K562 (cell line): ENCODE results near the gene ACSS2. TPM values are rescaled to one million over a fixed set of nuclear protein-coding genes. Genes with fewer than 3 reads are reported as not detected.

Source experiments
- ATAC-seq: fragments of 200-7000 bp; cut with Tn5 transposase; 3 replicates; pipeline ENCODE4 v1.9.1; 2020; ENCODE audit warnings: moderate library complexity
- BruUV-seq: library from RNA; stranded (reverse); fragments of 400-500 nt; replicated peaks from 2 replicates; lab custom pipeline; 2021; lab: Mats Ljungman, UMichigan
- CTCF ChIA-PET: fragments of 300-600 bp; formaldehyde crosslinking; extraction: SDS; loops from one replicate; lab custom pipeline; 2021; ENCODE audit warnings: low intra/inter-chr PET ratio; lab: Yijun Ruan, JAX
- POLR2A ChIA-PET: fragments of 300-600, 350-650 bp; sonication (Branson Sonifier 250); formaldehyde crosslinking; extraction: SDS; loops from one replicate; lab custom pipeline; 2021; ENCODE audit warnings: antibody characterized with exemption, inconsistent platforms; lab: Yijun Ruan, JAX
- DNase-seq, 4 experiments: peaks; one replicate each; pipeline versions ENCODE4 v3.0.0 to v3.0.0-alpha.2; 2011 to 2018; ENCODE audit warnings: low spot score in 3 of 4, mixed read lengths in 3 of 4; ENCODE audit errors: extremely low read depth in 1 of 4
- FAIRE-seq: peaks from 2 replicates; lab custom pipeline; 2011; peaks lifted over from hg19 to GRCh38; lab: Jason Lieb, UNC
- H2AFZ ChIP-seq: 2 replicates; pipeline ENCODE4 v1.6.0; 2011; ENCODE audit warnings: low read depth, low read length, control low read depth, inconsistent platforms
- H3K27ac ChIP-seq: fragments of 200-600 bp; 3 replicates; pipeline ENCODE4 v1.8.0; 2011; ENCODE audit warnings: low read depth, mild to moderate bottlenecking, control low read depth, inconsistent platforms, low read length, moderate library complexity, mixed read lengths; ENCODE audit errors: extremely low read depth
- H3K27me3 ChIP-seq, 2 experiments: fragments of 300-600 bp in 1 of 2; 2 replicates in 1 of 2; 3 replicates in 1 of 2; pipeline versions ENCODE4 v1.6.0 to v1.8.0; 2011; ENCODE audit warnings: inconsistent platforms in 2 of 2, low read length in 2 of 2, mild to moderate bottlenecking in 1 of 2, mixed read lengths in 1 of 2, moderate library complexity in 1 of 2; ENCODE audit not compliant: control insufficient read depth in 2 of 2, insufficient read depth in 2 of 2
- H3K36me3 ChIP-seq: fragments of 300-600 bp; 3 replicates; pipeline ENCODE4 v1.8.0; 2011; ENCODE audit warnings: mild to moderate bottlenecking, low read length, inconsistent platforms; ENCODE audit not compliant: control insufficient read depth, insufficient read depth
- H3K4me1 ChIP-seq, 2 experiments: fragments of 200-600 bp in 1 of 2; replicated peaks in 1 of 2; 2 replicates in 1 of 2; 3 replicates in 1 of 2; pipeline versions ENCODE4 v1.5.1 to v1.8.0; 2011; ENCODE audit warnings: inconsistent platforms in 2 of 2, low read length in 2 of 2, mild to moderate bottlenecking in 1 of 2, mixed read lengths in 1 of 2, moderate library complexity in 1 of 2; ENCODE audit not compliant: control insufficient read depth in 2 of 2, insufficient read depth in 2 of 2
- H3K4me2 ChIP-seq: 2 replicates; pipeline ENCODE4 v1.6.1; 2011; ENCODE audit warnings: low read length, control low read depth, inconsistent platforms, mixed read lengths; ENCODE audit not compliant: insufficient read depth
- H3K4me3 ChIP-seq: fragments of 200-600 bp; sonication (generic), shearing (Covaris generic); 2 replicates; pipeline ENCODE4 v1.5.1; 2016; ENCODE audit warnings: control low read depth, inconsistent platforms
- H3K79me2 ChIP-seq: fragments of 200-600 bp; 3 replicates; pipeline ENCODE4 v1.8.0; 2011; ENCODE audit warnings: low read length, inconsistent platforms; ENCODE audit not compliant: control insufficient read depth, insufficient read depth
- H3K9ac ChIP-seq, 2 experiments: 2 replicates each; pipeline versions ENCODE4 v1.6.0 to v1.6.1; 2011; ENCODE audit warnings: low read depth in 2 of 2, low read length in 2 of 2, control low read depth in 1 of 2, inconsistent platforms in 1 of 2, mild to moderate bottlenecking in 1 of 2, mixed read lengths in 1 of 2; ENCODE audit not compliant: insufficient read depth in 1 of 2
- H3K9me1 ChIP-seq: one replicate; pipeline ENCODE4 v1.6.0; 2011; ENCODE audit warnings: inconsistent platforms, mild to moderate bottlenecking, low read length, moderate library complexity; ENCODE audit not compliant: control insufficient read depth, insufficient read depth
- H3K9me3 ChIP-seq: replicated peaks from 2 replicates; pipeline ENCODE4 v1.5.1; 2011; ENCODE audit warnings: low read depth, low read length, inconsistent platforms; ENCODE audit not compliant: control insufficient read depth, insufficient read depth
- H4K20me1 ChIP-seq: replicated peaks from 2 replicates; pipeline ENCODE4 v1.6.1; 2011; ENCODE audit warnings: low read length, inconsistent platforms, mixed read lengths; ENCODE audit not compliant: control insufficient read depth, insufficient read depth
- ATF4 ChIP-seq: fragments of 450-650 bp; formaldehyde crosslinking; IDR thresholded peaks from 2 replicates; pipeline ENCODE4 v1.4.0; 2022; ENCODE audit warnings: mild to moderate bottlenecking, moderate library complexity
- CEBPG ChIP-seq, 3 experiments: fragments of 200-800 bp in 1 of 3; sonication (Bioruptor generic) in 1 of 3; sonication (generic) in 1 of 3; formaldehyde crosslinking in 1 of 3; IDR thresholded peaks in 2 of 3; conservative IDR thresholded peaks in 1 of 3; 2 replicates each; pipeline versions ENCODE4 v1.6.1 to v1.8.0; 2016 to 2022; ENCODE audit warnings: missing compliant biosample characterization in 2 of 3, missing genetic modification characterization in 2 of 3, mild to moderate bottlenecking in 1 of 3, missing genetic modification reagents in 1 of 3
- MAFK ChIP-seq: IDR thresholded peaks from 2 replicates; pipeline ENCODE4 v1.6.1; 2011; ENCODE audit warnings: low read length, improper control_type of control experiment
- NRF1 ChIP-seq, 2 experiments: fragments of 450-650 bp; IDR thresholded peaks in 1 of 2; conservative IDR thresholded peaks in 1 of 2; 2 replicates each; pipeline ENCODE4 v1.6.1; 2014; ENCODE audit warnings: mild to moderate bottlenecking in 2 of 2
- POLR2AphosphoS2 ChIP-seq: IDR thresholded peaks from 2 replicates; pipeline ENCODE4 v1.6.1; 2012; ENCODE audit warnings: low read length, improper control_type of control experiment
- SMC3 ChIP-seq: conservative IDR thresholded peaks from 2 replicates; pipeline ENCODE4 v1.6.1; 2011; ENCODE audit warnings: low read depth, low read length, improper control_type of control experiment; ENCODE audit not compliant: insufficient read depth
- ZFP36 ChIP-seq: fragments of 150-350 bp; IDR thresholded peaks from 2 replicates; pipeline ENCODE4 v1.6.1; 2018; ENCODE audit warnings: low read length, low read depth; ENCODE audit not compliant: partially characterized antibody
- WGBS: fragments of 100-300 bp; shearing (Covaris generic); methylation state at CpG from one replicate; pipeline ENCODE4 v1.1.6; 2016; ENCODE audit warnings: low coverage, mixed read lengths; ENCODE audit not compliant: insufficient coverage; ENCODE audit errors: missing lambda C conversion rate; 5-methylcytosine and 5-hydroxymethylcytosine counted together
- in situ Hi-C: fragments of 300-500 bp; cut with MboI; formaldehyde crosslinking; loops from 4 replicates; pipeline ENCODE4 v1.15.0; 2018; ENCODE audit warnings: inconsistent platforms, mixed read lengths
- intact Hi-C: fragments of 100-400 bp; cut with micrococcal nuclease; formaldehyde crosslinking; loops from 2 replicates; pipeline ENCODE4 v1.14.2; 2022
- polyA plus RNA-seq, 8 experiments: library from polyadenylated mRNA; depleted of rRNA in 4 of 8; stranded (reverse) in 5 of 8; unstranded in 3 of 8; fragments of >200 nt; fragmentation: Nextera tagmentation in 2 of 8; fragmentation: Illumina TruSeq in 1 of 8; extraction: Ambion mirVana in 2 of 8; extraction: Trizol in 1 of 8; gene quantifications; 2 replicates each; pipeline versions ENCODE4 v1.2.1 to v1.2.3, GENCODE V29; 2011 to 2014; ENCODE audit warnings: inconsistent platforms in 1 of 8, missing spikeins in 1 of 8
- total RNA-seq, 7 experiments: library from RNA; depleted of rRNA in 6 of 7; stranded (reverse); fragments of >200 nt in 6 of 7; fragmentation: Illumina TruSeq in 2 of 7; extraction: Trizol in 2 of 7; gene quantifications; 2 replicates each; pipeline versions ENCODE4 v1.2.1 to v1.2.3, GENCODE V29; 2011 to 2021; ENCODE audit warnings: low replicate concordance in 1 of 7

The ACSS2 gene
- total and polyA plus RNA-seq, 9 of the 15 experiments (the other 6 are each of a cell fraction or from before 2014, with no cell fraction given), result 21.9 to 246 (median 66.2) TPM

DNA sequence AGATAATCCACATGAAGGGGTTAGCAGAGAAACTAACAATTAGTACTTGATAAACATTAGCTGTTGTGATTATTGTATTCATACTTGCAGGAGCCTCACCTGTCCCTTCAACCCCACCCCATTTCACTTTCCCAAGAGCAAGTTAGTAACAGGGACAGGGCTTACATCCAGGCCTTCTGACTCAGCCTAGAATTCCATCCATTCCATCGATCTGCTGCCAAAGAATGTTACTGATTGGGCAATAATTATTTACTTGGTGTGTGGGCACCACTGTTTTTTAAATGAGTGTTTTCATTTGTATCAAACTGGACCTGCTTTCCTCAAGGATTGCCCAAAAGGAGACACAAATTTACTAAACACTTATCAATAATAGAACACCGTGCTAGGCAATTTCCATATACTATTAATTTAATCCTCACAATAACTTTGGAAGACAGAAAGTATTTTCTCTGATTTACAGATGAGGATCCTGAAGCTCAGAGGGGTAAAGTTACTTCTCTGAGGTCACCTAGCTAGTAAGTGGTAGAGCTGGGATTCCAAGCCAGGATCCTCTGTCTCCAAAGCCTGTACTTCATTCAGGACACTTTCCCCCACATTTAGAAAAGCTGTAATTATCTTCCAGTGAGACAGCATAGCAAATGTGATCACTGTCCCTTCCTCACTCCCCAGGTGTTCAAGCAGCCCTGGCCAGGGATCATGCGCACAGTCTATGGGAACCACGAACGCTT lies 46.4 kb downstream of the ACSS2 start:
- in situ Hi-C loops, result no loop called here
- no peaks in the 10 kb centered on the region; a peak in 1 of 5 replicates for H3K4me1 ChIP-seq

More for the DNA sequence above, 46.4 kb downstream of the ACSS2 start:
- H3K9me1 ChIP-seq, result no peaks in the 10 kb centered on the region
- peaks cover 7% of the 10 kb centered on the region for H3K9me3 ChIP-seq
- H3K36me3 ChIP-seq, result peaks cover 97% of the 10 kb centered on the region
- CTCF ChIA-PET, result interaction anchor here (0.5 kb wide), 1 partner anchor 11 kb away, joined by 3 read pairs; no protein-coding TSS in a partner anchor
- intact Hi-C loops, result no loop called here
- POLR2A ChIA-PET, result interaction anchor here (0.6 to 1.1 kb wide), 3 partner anchors 9 to 585 kb away, joined by 3 read pairs; no protein-coding TSS in a partner anchor
- WGBS, result 94% methylated on average over 5 of the region's 5 CpGs
- BruUV-seq, result TSS peak; percentile 37
- H3K9ac ChIP-seq, result no peak overlapping the region
- H3K79me2 ChIP-seq, result no peaks in the 10 kb centered on the region
- no peak overlapping the region for H3K27ac ChIP-seq
- FAIRE-seq (no peak), ATAC-seq (no peak), DNase-seq (no peak)
- H2AFZ ChIP-seq, result no peak overlapping the region
- H3K4me3 ChIP-seq, result no peak overlapping the region
- no peaks in the 10 kb centered on the region for H3K27me3 ChIP-seq
- no peaks in the 10 kb centered on the region for H4K20me1 ChIP-seq
- TF ChIP-seq POLR2AphosphoS2 (no peak), CEBPG (CRISPR knock-in tag; IDR thresholded peaks at IDR 0.05) (no peak), CEBPG (tag; conservative IDR thresholded peaks at IDR 0.05 in 1 of 2, IDR thresholded peaks at IDR 0.05 in 1 of 2) (peak in 1 of 2 experiments; percentile 22; a peak in 1 of 4 replicates), NRF1 (conservative IDR thresholded peaks at IDR 0.05 in 1 of 2, IDR thresholded peaks at IDR 0.05 in 1 of 2) (no peak), ATF4 (CRISPR knock-in tag) (no peak), SMC3 (no peak), MAFK (no peak), ZFP36 (no peak)
- no peak overlapping the region for H3K4me2 ChIP-seq
